SU-DHL-6 (cell line): Measurements from ENCODE around the gene DHX15.

Experiments
- EZH2phosphoT487 ChIP-seq: fragments of 200-600 bp; sonication (generic), shearing (Covaris generic); conservative IDR thresholded peaks from 2 replicates; pipeline ENCODE4 v1.6.1; 2018; ENCODE audit warnings: mild to moderate bottlenecking, antibody characterized with exemption, low read length, moderate library complexity, mixed read lengths
- TF ChIP-seq, protein P1 (sequence below): fragments of 200-600 bp; sonication (generic); IDR thresholded peaks from one replicate; pipeline ENCODE4 v1.5.1; 2017; ENCODE audit warnings: antibody characterized with exemption, mild to moderate bottlenecking, low read length, moderate library complexity; ENCODE audit not compliant: insufficient read depth, poor library complexity, severe bottlenecking

DNA sequence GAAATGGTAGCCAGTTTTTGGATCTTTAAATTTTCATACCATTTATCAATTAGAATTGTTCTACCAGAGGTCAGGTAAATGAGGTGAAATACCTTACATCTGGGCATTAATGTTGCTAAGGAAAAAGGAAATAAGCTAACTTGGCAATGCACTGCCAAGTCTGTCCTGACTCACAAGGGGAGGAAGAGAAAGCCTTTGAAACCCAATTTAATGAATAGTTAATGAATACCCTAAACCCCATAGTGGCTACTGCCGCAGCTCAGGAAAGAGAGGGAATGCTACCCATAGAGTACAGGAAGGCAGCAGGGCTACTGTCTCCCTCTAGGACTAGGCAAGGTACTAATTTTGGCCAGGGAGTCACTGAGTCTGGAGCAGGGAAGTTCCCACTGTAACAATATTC lies 16.8 kb upstream of the DHX15 start:
- TF ChIP-seq, protein P1, sequence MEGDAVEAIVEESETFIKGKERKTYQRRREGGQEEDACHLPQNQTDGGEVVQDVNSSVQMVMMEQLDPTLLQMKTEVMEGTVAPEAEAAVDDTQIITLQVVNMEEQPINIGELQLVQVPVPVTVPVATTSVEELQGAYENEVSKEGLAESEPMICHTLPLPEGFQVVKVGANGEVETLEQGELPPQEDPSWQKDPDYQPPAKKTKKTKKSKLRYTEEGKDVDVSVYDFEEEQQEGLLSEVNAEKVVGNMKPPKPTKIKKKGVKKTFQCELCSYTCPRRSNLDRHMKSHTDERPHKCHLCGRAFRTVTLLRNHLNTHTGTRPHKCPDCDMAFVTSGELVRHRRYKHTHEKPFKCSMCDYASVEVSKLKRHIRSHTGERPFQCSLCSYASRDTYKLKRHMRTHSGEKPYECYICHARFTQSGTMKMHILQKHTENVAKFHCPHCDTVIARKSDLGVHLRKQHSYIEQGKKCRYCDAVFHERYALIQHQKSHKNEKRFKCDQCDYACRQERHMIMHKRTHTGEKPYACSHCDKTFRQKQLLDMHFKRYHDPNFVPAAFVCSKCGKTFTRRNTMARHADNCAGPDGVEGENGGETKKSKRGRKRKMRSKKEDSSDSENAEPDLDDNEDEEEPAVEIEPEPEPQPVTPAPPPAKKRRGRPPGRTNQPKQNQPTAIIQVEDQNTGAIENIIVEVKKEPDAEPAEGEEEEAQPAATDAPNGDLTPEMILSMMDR, result no peak
- TF ChIP-seq EZH2phosphoT487, result no peak
